GM15510 (cell line): Measurements from ENCODE around the gene OR51T1.

Experiments used
- POLR2A ChIP-seq: IDR thresholded peaks from 3 replicates; pipeline ENCODE4 v1.6.1; 2011; ENCODE audit warnings: borderline replicate concordance; ENCODE audit not compliant: insufficient read length; ENCODE audit errors: extremely low read depth

Gene OR51T1

GRCh38 chr11:4881860-4882500 lies at the start of gene OR51T1:
Gene OR51T1 (plus strand): TSS chr11:4881900. CDS start chr11:4881900, 0 bp downstream.
- TF ChIP-seq POLR2A: no peak

GRCh38 chr11:4839851-4840549 lies 41.7 kb upstream of the OR51T1 start:
- TF ChIP-seq POLR2A: no peak

GRCh38 chr11:4848908-4849532 lies 32.7 kb upstream of the OR51T1 start, which contains the start of gene OR51S1:
Gene OR51S1 (minus strand): TSS chr11:4849208. CDS start chr11:4849208, 0 bp downstream.
- no peak for TF ChIP-seq POLR2A

GRCh38 chr11:4851033-4851432 lies 30.7 kb upstream of the OR51T1 start:
- TF ChIP-seq POLR2A: no peak

- TF ChIP-seq POLR2A: no peak
Observed at GRCh38 chr11:4862447-4863236, 19.1 kb upstream of the OR51T1 start.

GRCh38 chr11:4863876-4864275 lies 17.8 kb upstream of the OR51T1 start:
- no peak for TF ChIP-seq POLR2A

- TF ChIP-seq POLR2A: no peak
Observed at GRCh38 chr11:4865855-4866254, 15.8 kb upstream of the OR51T1 start.

GRCh38 chr11:4881188-4881587 lies 512 bp upstream of the OR51T1 start:
- TF ChIP-seq POLR2A: no peak

GRCh38 chr11:4882543-4882942 lies 843 bp downstream of the OR51T1 start:
- no peak for TF ChIP-seq POLR2A

GRCh38 chr11:4884361-4884760 lies 2.7 kb downstream of the OR51T1 start:
- TF ChIP-seq POLR2A: no peak

GRCh38 chr11:4886186-4886585 lies 4.5 kb downstream of the OR51T1 start:
- no peak for TF ChIP-seq POLR2A

GRCh38 chr11:4887591-4887990 lies 5.9 kb downstream of the OR51T1 start:
- TF ChIP-seq POLR2A: no peak

- TF ChIP-seq POLR2A: no peak
Observed at GRCh38 chr11:4890279-4890678, 8.6 kb downstream of the OR51T1 start.

GRCh38 chr11:4891996-4892640 lies 10.4 kb downstream of the OR51T1 start:
- TF ChIP-seq POLR2A: no peak

GRCh38 chr11:4903484-4903883 lies 21.8 kb downstream of the OR51T1 start, which contains the start of gene OR51A7:
Gene OR51A7 (plus strand): TSS chr11:4903783. CDS start chr11:4907370, 3,587 bp downstream.
- TF ChIP-seq POLR2A: no peak

- TF ChIP-seq POLR2A: no peak
Observed at GRCh38 chr11:4916581-4916980, 34.9 kb downstream of the OR51T1 start.
